HG03460 (cell line): ENCODE measurements around the gene SLC22A3.

Source experiments
- ATAC-seq: cut with Tn5 transposase; IDR thresholded peaks from one replicate; pipeline ENCODE4 v1.9.1; 2021; ENCODE audit not compliant: unreplicated experiment

SLC22A3 gene

DNA sequence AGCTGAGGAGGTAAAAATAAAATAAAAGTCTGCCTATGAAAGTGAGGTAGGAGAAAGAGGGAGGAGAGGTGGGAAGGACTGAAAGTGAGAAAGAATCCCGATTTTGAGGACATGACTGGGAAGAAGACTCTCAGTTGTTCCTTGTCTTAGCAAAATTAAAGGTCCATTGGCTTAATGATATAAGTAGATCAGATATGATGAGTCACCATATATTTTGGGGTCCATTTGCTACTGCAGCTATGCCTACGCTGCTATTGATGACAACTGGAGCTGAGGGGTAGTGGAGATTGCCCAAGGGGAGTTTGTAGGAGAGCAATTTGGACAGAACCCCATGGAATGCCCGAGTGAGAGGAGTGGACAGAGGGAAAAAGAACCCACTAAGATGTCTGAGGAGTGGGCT lies 15.1 kb upstream of the SLC22A3 start:
- no peak for ATAC-seq

DNA sequence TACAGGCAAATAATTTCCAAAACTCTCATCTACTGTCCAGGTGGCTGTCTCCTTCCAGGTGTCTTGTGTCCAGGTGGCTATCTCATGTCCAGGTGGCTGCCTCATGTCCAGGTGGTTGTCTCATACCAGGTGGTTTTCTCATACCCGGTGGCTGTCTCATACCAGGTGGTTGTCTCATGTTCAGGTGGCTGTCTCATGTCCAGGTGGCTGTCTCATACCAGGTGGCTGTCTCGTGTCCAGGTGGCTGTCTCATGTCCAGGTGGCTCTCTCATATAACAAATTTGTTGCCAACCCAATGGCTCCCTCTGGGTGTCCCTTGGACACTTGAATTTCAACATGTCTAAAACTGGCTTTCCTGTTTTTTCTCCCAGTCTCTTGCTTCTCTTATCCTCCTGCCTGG lies 14.3 kb upstream of the SLC22A3 start:
- ATAC-seq = no peak

- ATAC-seq = no peak
These were observed 12.0 kb upstream of the SLC22A3 start for GRCh38 chr6:160336200-160336599.

DNA sequence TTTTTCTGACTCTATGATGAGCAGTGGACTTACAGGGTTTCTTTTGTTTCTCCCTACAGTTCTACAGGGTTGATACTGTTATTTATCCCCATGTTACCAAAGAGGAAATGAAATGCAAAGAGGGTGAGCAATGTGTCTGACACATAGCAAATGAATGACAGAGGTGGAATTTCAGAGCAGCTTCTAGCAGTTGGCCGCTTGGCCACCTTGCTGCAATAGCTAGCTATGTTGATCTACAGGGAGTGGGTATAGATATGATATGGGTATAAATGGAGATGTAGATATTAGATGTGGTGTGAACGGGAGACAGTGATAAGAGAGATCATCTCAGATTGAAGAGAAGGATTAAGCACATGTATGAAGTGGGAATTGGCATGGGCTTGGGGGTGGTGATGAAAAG lies 10.9 kb upstream of the SLC22A3 start:
- ATAC-seq = no peak

DNA sequence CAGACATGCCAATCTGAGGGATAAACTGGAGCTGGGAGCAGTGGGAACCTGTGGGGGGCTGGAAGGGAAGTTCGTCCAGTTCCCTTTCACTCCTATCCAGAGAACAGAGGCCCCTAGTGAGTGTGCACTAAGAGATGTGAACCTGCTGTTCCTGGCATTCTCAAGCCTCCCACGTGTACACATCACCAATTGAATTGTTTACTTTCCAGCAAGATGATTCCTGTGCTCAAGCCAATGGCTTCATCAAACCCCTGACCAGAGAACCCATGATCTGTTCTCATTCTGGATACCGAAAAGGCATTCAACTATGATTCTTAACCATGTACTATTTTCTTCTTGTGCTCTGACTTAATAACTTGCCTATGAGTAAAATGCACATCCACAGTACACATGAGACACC lies 10.2 kb upstream of the SLC22A3 start:
- no peak for ATAC-seq

- ATAC-seq = no peak
These were observed 5.0 kb upstream of the SLC22A3 start for GRCh38 chr6:160343144-160343543.

DNA sequence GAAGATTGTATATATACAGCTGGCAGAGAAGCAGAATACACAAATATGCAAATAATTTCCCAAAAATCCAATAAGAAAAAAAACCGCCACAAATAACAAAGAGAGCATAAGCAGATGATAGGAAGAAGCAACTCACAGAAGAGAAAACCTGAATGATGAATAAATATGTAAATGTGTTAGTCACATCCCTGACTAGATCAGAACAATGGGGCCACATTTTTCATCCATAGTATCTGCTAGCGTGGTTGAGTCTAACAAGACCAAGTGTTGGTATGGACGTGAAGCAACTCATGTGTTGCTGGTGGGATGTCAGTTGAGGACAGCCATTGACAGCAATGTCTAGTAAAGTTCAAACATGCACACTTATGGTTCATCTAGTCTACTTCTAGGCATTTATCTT lies 3.9 kb upstream of the SLC22A3 start:
- no peak for ATAC-seq

GRCh38 chr6:160347259-160348222 lies 637 bp upstream of the SLC22A3 start:
- ATAC-seq = no peak

- no peak for ATAC-seq
These were observed 853 bp downstream of the SLC22A3 start for GRCh38 chr6:160349020-160349441.

DNA sequence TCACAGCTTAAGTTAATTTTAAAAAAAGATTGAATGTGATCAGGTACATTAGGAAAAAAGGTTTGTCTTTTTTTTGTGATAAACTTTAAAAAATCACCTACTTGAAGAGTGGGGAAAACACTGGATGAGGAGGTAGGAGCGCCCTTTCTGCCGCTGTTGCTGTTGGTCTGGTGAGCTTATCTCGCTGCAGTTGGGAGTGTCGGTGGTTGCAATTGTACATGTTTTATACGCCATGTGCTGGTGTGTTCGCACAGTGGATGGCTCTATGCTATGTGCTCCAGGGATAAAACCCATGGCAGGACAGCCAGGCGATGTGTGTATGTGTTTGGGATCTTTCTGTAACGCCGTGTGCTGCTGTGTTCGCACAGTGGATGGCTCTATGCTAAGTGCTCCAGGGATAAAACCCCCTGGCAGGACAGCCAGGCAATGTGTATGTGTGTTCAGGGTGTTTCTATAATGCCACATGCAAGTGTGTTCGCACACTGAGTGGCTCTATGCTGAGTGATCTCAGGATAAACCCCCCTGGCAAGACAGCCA lies 1.7 kb downstream of the SLC22A3 start:
- no peak for ATAC-seq

DNA sequence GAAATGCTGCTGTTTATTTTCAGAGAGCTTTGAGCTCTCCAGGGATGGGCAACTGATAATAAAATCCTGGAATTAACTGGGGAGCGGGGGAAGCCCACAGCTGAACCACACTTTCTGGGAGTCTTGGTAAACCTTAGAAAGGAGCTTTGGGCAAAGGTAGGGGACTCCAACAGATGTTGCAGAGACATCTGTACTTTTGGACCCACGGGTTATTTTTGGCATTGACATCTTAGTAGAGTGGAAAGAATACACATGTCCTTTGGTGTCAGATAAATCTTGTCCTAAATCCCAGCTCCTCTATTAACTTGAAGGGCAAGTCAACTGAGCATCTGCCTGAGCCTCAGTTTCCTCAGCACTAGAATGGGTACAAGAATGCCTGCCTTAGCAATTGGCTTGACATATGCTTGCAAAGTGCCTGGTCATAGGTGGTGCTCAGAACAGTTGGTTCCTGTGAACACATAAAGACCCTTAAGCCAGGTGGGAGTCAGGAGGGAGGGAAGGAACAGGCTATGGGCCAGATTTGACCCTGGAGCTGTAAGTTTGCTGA lies 5.8 kb downstream of the SLC22A3 start:
- ATAC-seq = no peak

DNA sequence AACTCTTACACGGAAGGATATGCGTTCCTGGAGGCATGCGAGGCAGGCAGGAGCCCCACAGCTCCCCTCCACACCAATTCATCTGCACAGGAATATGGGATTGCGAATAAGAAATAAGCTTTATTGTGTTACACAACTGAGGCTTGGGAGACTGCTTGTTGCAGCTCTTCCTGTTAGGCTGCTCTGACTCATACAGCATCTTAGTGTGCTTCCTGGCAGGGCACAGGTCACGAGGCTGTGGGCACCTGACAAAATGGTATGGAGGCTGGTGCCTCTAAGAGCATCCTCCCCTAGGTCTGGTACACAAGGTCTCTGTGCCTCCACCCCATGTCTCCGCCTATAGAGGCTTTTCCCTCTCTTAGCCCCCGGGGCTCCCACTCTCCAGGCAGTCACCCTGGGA lies 6.8 kb downstream of the SLC22A3 start:
- ATAC-seq = no peak

DNA sequence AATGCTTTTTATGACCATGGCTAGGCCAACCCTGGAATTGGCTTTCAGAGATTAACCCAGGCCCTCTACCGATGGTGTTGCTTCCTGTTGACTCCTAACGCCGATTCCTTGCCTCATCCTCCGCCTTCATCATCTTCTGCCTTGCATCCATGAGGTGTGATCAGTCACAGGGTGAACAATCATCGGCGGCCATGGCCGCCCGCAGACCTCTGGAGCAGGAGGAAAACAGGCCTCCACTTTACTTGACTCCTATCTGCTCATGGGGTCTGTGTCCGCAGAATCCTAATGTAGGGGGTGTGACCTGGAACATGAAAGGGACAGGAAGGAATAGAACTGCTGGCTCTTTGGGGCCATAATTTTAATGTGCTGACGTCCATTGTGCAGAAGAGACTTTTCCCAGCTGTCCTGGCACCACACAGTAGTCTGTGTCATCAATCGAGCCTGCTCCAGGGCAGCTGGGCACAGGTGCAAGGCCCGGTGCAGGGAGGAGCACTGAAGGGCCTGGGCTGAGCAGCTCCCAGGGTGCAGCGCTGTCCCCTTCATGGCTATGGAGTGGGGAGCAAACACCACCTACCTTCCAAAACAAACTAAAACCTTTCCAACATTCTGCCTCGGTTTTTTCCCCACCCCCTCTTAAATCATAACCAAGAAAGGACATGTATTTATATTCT lies 8.0 kb downstream of the SLC22A3 start:
- ATAC-seq = no peak

DNA sequence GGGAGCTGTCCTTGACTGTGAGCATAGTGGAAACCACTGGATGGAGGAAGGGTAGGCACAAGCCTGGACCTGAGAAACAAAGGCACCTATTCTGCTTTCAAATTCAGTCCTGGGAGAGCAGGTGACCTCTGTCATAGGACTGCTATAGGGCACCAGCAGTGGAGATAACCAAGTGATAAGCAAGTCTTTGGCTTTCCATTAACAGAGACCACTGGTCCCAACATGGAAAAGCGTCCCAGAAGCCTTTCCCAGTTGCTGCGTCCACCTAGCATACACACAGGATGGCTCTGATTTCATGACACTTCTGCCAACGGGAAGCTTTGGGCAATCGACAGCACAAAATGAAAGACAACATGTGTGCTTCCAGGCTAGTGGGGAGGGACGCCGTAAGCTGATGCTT lies 8.9 kb downstream of the SLC22A3 start:
- no peak for ATAC-seq

DNA sequence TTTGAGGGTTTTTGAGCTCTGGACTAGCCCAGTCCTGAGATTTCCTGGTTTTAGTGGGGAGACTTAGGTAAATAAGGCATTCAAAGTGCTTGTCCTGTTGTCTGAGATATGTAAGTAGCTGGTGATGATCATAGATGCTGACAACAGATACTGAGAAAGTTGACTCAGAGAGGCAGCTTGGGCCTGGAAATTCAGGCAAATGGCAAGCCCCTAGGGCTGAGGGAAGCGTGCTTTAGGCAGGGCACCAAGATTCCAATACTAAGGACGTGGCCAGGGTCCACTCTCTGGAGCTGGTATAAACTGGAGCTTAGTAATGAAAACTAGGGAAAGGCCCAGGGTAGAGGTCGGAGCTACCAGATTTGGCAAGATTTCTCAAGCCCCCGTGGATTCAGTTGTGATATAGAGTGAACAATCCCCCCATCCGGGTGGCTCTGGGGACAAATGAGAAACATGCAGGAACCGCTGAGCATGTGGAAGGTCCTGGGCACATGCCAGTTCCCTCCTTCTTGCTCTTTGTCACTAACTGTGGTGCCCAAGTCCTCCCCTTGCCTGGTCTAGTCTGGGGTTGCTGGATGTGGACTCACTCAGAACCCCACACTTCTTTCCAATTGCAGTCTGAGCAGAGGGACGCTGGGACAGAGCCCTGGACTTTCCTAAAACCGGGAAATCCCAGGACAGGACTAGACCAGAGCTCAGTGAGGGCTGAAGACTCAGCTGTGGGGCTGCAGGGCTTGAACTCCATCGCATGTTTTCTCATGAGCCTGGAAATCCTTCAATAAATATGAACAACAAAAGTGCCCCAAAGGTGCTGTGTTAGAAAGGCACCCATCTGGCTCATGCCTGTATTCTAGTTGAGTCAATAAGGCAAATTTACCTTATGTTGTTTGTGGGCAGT lies 10.3 kb downstream of the SLC22A3 start:
- no peak for ATAC-seq

- no peak for ATAC-seq
These were observed 12.8 kb downstream of the SLC22A3 start for GRCh38 chr6:160360955-160361354.

DNA sequence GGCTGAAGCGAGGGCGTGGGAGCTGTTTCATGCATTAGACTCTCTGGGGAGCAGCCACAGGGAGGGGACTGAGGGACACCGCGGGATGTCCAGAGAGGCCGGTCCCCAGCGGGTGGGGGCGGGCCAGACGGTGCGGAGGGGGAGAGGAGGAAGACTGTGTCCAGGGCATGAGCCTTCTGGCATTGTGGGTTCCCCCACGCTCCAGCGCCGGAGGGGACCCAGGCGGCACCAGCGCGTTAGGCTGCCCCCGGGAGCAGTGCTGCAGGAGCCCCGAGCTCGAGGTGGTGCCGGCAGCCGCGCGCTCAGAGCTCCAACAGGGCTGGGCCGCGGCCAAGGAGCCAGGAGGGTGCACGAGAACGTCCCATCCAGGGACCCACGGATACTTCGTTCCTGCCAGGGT lies 14.4 kb downstream of the SLC22A3 start:
- no peak for ATAC-seq

DNA sequence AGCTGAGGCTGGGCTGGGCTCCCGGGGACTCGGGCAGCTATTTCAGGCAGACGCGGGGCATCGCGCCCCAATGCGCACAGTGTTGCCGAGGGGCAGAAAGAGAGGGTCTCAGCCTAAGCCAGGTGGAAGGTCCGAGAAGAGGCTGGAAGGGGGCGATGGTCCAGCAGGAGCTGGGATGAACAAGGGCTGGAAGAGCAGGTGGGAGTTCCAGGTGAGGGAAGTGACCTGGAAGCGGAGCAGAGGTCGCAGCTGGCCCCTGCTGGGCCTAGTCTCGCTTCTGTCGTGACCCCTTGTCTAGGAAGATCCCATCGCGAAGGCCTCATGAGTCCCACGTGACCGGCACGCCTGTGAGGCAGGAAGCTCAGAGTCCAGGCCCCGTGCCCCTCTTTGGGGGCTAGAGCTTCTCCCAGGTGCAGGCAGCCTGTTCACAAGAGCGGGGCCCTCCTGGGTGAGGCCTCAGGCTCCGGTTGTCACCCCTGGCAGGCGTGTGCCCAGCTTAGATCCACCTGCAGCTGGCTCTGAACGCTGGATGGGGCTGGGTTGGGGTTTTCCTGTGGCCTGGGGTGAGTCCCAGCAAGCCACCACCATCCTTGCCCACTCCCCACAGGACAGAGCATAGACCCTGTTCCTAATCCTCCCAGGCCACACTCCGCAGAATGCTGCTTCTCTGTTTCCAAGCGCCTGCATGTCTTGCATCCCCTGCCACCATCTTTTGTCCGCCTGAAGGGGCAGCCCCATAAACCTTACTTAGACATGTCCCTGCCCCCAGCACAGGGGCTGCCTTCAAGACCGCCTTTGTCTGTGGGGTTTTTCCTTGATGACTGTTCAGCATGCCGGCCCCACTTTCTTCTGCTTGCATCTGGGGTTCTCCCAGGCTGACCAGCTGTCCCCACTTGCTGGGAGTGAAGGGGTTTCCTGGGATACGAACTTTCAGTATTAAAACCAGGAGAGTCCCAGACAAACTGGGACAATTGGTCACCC lies 15.1 kb downstream of the SLC22A3 start:
- ATAC-seq = no peak

DNA sequence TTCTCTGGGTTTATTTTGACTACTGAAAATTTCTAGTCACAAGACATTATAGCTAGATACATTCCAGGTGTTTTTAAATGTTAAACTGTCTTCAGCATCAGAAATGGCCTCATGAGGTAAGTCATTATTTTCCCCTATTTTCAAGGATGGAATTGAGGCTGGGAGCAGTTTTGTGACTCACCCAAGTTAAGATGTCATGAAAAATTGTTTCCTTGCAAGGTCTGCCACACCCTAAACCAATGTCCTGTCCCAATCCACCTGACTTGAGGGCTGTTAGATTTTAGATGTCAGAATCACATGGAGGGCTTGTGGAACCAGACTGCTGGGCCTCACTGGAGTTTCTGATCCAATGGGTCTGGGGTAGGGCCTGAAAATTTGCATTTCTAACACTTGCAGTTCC lies 16.9 kb downstream of the SLC22A3 start:
- ATAC-seq = no peak
